Measurements from ENCODE around the gene KRTAP13-2.

Gene KRTAP13-2

DNA sequence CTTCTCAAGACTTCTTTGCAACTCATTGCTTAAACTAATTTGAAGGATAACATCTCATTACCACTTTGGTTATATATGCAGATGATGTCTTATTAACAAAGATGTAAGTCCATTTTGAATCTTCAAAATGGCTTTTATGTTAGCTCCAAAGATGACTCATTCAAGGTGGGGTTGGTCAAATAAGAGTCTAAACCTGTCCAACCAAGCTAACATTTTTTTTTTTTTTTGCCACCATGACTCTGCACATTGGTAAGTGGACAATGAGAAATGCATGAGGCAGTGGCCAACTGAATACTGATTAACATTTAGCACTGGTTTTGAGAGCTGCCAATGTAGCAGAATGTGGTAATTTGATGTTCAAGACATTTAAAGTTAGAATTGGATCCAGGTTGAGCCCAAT lies 34.3 kb downstream of the KRTAP13-2 start:
- Histone ChIP-seq H3K9me3 (ENCODE audit: insufficient read depth, low read length) (no peaks in the 10 kb centered on the region), H3K27me3 (ENCODE audit: insufficient read depth, insufficient read length) (no peaks in the 10 kb centered on the region), H3K9ac (ENCODE audit: insufficient read length, low read depth) (no peak overlapping the region), H3K4me3 (ENCODE audit: insufficient read length, low read depth) (no peak overlapping the region), H3K36me3 (ENCODE audit: insufficient read depth, insufficient read length, low read length) (no peaks in the 10 kb centered on the region), H3K4me1 (ENCODE audit: insufficient read depth, insufficient read length) (no peaks in the 10 kb centered on the region)
- no peak for DNase-seq (ENCODE audit: low read depth, low spot score)
- TF ChIP-seq SUZ12 (IDR thresholded peaks at IDR 0.05; ENCODE audit: extremely low read depth, insufficient read depth, insufficient read length) = no peak
- TF ChIP-seq ZNF274 (IDR thresholded peaks at IDR 0.05; ENCODE audit: low read depth, low read length) = no peak
- no peak for TF ChIP-seq YY1 (IDR thresholded peaks at IDR 0.05; ENCODE audit: insufficient read depth, insufficient read length)

DNA sequence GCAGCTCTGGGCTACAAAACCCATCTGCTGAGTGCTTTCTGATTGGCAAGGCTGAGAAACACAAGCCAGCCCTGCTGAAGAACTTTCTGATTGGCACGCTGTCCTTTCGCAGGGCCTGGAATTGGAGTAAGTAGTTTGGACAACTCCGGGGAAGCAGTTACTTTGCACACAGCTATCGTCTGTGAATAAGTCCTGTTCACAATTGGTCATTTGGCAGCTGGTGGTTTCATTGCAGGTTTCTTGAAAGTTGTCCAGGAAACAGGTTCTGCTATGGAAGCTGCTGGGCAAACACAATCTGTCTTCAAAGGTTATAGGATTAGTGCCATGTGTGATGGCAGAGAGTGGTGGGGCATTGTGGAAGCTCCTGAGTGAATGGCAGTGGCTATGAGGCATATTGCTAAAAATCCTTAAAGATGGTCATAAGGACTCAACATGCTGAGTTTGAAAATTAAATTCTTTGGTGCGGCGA lies 34.8 kb downstream of the KRTAP13-2 start, which contains the start of gene KRTAP27-1:
KRTAP27-1 (minus strand) TSS at position 419 of the 469 bp plus-strand sequence; CDS start at position 393, 26 bp downstream.
- H3K4me3 ChIP-seq (ENCODE audit: insufficient read length, low read depth) = no peak within 1 kb of the TSS
- H3K9ac ChIP-seq (ENCODE audit: insufficient read length, low read depth) = no peak within 1 kb of the TSS
- H3K27me3 ChIP-seq (ENCODE audit: insufficient read depth, insufficient read length) = no peaks in the 10 kb centered on the region
- no peak for DNase-seq (ENCODE audit: low read depth, low spot score)
- TF ChIP-seq SUZ12 (IDR thresholded peaks at IDR 0.05; ENCODE audit: extremely low read depth, insufficient read depth, insufficient read length) (no peak), YY1 (IDR thresholded peaks at IDR 0.05; ENCODE audit: insufficient read depth, insufficient read length) (no peak), ZNF274 (IDR thresholded peaks at IDR 0.05; ENCODE audit: low read depth, low read length) (no peak)
- no peaks in the 10 kb centered on the region for H3K4me1 ChIP-seq (ENCODE audit: insufficient read depth, insufficient read length)
- H3K36me3 ChIP-seq (ENCODE audit: insufficient read depth, insufficient read length, low read length) = no peaks in the 10 kb centered on the region
- H3K9me3 ChIP-seq (ENCODE audit: insufficient read depth, low read length) = no peaks in the 10 kb centered on the region

DNA sequence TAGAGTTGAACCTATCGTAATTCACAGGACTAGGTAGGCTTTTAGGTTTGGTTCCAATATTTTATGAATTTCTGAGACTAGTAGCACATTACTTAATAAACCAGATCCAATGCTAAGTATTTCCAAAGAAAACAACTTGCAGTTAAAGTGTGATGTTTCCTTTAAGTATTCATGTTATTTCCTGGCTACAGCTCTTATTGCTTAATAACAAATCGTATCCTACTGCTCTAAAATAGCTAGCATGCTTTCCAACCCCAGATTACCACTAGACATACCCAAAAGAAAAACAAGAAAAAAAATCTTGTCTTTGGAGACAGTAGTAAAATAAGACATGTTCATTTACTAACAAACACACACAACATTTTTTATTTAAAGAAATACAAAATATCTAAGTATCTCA lies 35.5 kb downstream of the KRTAP13-2 start:
- Histone ChIP-seq H3K4me3 (ENCODE audit: insufficient read length, low read depth) (no peak overlapping the region), H3K9me3 (ENCODE audit: insufficient read depth, low read length) (no peaks in the 10 kb centered on the region), H3K9ac (ENCODE audit: insufficient read length, low read depth) (no peak overlapping the region), H3K4me1 (ENCODE audit: insufficient read depth, insufficient read length) (no peaks in the 10 kb centered on the region), H3K27me3 (ENCODE audit: insufficient read depth, insufficient read length) (no peaks in the 10 kb centered on the region), H3K36me3 (ENCODE audit: insufficient read depth, insufficient read length, low read length) (no peaks in the 10 kb centered on the region)
- DNase-seq (ENCODE audit: low read depth, low spot score) = no peak
- TF ChIP-seq SUZ12 (IDR thresholded peaks at IDR 0.05; ENCODE audit: extremely low read depth, insufficient read depth, insufficient read length) (no peak), ZNF274 (IDR thresholded peaks at IDR 0.05; ENCODE audit: low read depth, low read length) (no peak), YY1 (IDR thresholded peaks at IDR 0.05; ENCODE audit: insufficient read depth, insufficient read length) (no peak)

DNA sequence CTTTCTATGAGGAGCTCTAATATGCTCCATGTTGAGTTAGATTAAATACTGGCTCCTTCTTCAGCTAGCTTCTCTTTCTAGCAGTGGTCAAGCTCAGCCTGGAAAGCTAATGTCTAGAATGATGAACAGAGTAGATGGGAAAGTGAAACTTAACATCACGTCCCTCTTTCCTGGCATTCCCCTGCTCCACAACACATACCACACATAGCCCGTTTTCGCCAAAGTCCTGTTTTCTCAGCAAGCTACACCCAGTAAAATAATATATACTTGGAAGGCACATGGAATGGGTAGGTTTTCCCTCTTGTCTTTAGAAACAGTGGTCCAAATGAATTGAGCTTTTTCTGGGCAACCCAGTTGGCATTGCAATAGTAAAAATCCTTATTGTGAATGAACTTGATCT lies 38.3 kb downstream of the KRTAP13-2 start:
- Histone ChIP-seq H3K9me3 (ENCODE audit: insufficient read depth, low read length) (no peaks in the 10 kb centered on the region), H3K4me1 (ENCODE audit: insufficient read depth, insufficient read length) (no peaks in the 10 kb centered on the region), H3K27me3 (ENCODE audit: insufficient read depth, insufficient read length) (no peaks in the 10 kb centered on the region), H3K4me3 (ENCODE audit: insufficient read length, low read depth) (no peak overlapping the region), H3K36me3 (ENCODE audit: insufficient read depth, insufficient read length, low read length) (no peaks in the 10 kb centered on the region), H3K9ac (ENCODE audit: insufficient read length, low read depth) (no peak overlapping the region)
- TF ChIP-seq SUZ12 (IDR thresholded peaks at IDR 0.05; ENCODE audit: extremely low read depth, insufficient read depth, insufficient read length) (no peak), YY1 (IDR thresholded peaks at IDR 0.05; ENCODE audit: insufficient read depth, insufficient read length) (no peak), ZNF274 (IDR thresholded peaks at IDR 0.05; ENCODE audit: low read depth, low read length) (no peak)
- DNase-seq (ENCODE audit: low read depth, low spot score) = no peak

DNA sequence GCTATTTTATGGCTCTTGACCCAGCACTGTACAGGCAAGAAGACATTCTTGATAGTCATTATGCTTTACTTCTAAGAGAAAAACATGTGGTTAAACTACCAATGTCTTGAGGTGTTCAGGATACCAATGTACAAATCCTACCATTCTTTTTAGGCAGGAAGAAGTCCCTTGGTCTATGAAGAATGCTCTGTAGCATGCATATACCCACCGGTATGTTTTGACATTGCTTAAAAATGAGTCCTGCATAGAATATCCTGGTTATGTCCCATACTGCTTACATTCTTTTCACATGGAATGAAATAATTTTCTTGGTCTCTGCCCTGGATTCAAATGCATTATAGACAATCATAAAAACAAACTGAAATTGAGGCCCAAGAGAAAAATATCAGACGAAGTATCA lies 39.4 kb downstream of the KRTAP13-2 start:
- DNase-seq (ENCODE audit: low read depth, low spot score) = no peak
- Histone ChIP-seq H3K27me3 (ENCODE audit: insufficient read depth, insufficient read length) (no peaks in the 10 kb centered on the region), H3K4me1 (ENCODE audit: insufficient read depth, insufficient read length) (no peaks in the 10 kb centered on the region), H3K9ac (ENCODE audit: insufficient read length, low read depth) (no peak overlapping the region), H3K4me3 (ENCODE audit: insufficient read length, low read depth) (no peak overlapping the region), H3K9me3 (ENCODE audit: insufficient read depth, low read length) (no peaks in the 10 kb centered on the region), H3K36me3 (ENCODE audit: insufficient read depth, insufficient read length, low read length) (no peaks in the 10 kb centered on the region)
- TF ChIP-seq YY1 (IDR thresholded peaks at IDR 0.05; ENCODE audit: insufficient read depth, insufficient read length) = no peak
- no peak for TF ChIP-seq SUZ12 (IDR thresholded peaks at IDR 0.05; ENCODE audit: extremely low read depth, insufficient read depth, insufficient read length)
- no peak for TF ChIP-seq ZNF274 (IDR thresholded peaks at IDR 0.05; ENCODE audit: low read depth, low read length)

DNA sequence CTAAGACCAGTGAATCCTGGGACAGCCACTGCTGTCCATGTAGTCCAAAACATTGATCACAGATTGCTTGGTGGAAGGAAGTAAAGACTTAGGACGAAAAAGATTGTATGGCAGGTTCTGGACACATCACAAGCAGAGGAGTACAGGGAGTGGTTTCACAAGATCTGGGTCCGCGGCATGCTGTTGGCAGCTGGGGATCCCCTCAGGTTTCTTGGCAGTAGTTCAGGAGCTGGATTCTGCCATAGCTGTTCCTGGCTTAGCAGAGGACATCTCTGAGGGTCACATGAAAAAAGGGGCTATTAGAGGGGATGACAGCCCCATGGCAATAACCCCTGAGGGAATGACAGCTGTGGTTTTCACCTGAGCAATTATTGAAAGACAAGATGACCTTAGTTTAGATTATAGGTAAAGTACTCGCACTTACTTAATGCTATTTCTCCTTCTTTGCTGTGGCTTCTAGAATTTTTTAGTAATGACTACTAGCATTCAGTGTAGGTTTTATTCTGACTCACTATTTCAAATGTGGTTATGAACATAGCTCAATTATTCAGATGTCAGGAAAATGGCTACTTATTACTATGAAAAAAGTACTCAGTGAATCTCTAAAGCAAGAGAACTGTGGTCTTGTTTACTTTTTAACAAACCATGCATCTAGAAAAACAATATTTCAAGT lies 42.7 kb downstream of the KRTAP13-2 start:
- no peaks in the 10 kb centered on the region for H3K27me3 ChIP-seq (ENCODE audit: insufficient read depth, insufficient read length)
- H3K36me3 ChIP-seq (ENCODE audit: insufficient read depth, insufficient read length, low read length) = no peaks in the 10 kb centered on the region

DNA sequence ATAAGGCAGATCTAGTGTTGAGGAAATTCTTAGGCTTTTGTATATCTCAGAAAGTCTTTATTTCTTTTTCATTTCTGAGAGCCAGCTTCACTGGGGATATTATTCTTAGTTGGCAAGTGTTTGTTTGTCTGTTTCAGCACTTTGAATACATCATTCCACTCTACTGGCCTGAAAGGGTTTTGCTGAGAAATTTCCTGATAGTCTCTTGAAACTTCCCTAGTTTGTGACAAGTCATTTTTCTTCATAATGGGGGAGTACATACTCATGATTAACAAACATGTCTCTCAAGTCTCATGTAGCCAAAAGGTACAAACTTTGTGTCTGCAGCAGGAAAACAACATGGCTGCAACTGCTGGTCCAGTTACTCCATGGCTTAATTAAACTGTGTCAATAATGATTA lies 45.7 kb downstream of the KRTAP13-2 start:
- Histone ChIP-seq H3K36me3 (ENCODE audit: insufficient read depth, insufficient read length, low read length) (no peaks in the 10 kb centered on the region), H3K4me3 (ENCODE audit: insufficient read length, low read depth) (no peak overlapping the region), H3K27me3 (ENCODE audit: insufficient read depth, insufficient read length) (no peaks in the 10 kb centered on the region), H3K9ac (ENCODE audit: insufficient read length, low read depth) (no peak overlapping the region), H3K4me1 (ENCODE audit: insufficient read depth, insufficient read length) (no peaks in the 10 kb centered on the region), H3K9me3 (ENCODE audit: insufficient read depth, low read length) (peaks cover 5% of the 10 kb centered on the region; the same call in 1 of the 2 replicates)
- DNase-seq (ENCODE audit: low read depth, low spot score) = no peak
- no peak for TF ChIP-seq ZNF274 (IDR thresholded peaks at IDR 0.05; ENCODE audit: low read depth, low read length)
- TF ChIP-seq SUZ12 (IDR thresholded peaks at IDR 0.05; ENCODE audit: extremely low read depth, insufficient read depth, insufficient read length) = no peak
- TF ChIP-seq YY1 (IDR thresholded peaks at IDR 0.05; ENCODE audit: insufficient read depth, insufficient read length) = no peak

More for the DNA sequence above, 42.7 kb downstream of the KRTAP13-2 start:
- Histone ChIP-seq H3K4me3 (ENCODE audit: insufficient read length, low read depth) (no peak overlapping the region), H3K9me3 (ENCODE audit: insufficient read depth, low read length) (peaks cover 5% of the 10 kb centered on the region; the same call in 1 of the 2 replicates), H3K4me1 (ENCODE audit: insufficient read depth, insufficient read length) (no peaks in the 10 kb centered on the region), H3K9ac (ENCODE audit: insufficient read length, low read depth) (no peak overlapping the region)
- TF ChIP-seq SUZ12 (IDR thresholded peaks at IDR 0.05; ENCODE audit: extremely low read depth, insufficient read depth, insufficient read length) (no peak), YY1 (IDR thresholded peaks at IDR 0.05; ENCODE audit: insufficient read depth, insufficient read length) (no peak), ZNF274 (IDR thresholded peaks at IDR 0.05; ENCODE audit: low read depth, low read length) (no peak)
- DNase-seq (ENCODE audit: low read depth, low spot score) = no peak

Data from NT2/D1 (cell line).